ENCODE results near the gene SIDT1.

Gene SIDT1

DNA sequence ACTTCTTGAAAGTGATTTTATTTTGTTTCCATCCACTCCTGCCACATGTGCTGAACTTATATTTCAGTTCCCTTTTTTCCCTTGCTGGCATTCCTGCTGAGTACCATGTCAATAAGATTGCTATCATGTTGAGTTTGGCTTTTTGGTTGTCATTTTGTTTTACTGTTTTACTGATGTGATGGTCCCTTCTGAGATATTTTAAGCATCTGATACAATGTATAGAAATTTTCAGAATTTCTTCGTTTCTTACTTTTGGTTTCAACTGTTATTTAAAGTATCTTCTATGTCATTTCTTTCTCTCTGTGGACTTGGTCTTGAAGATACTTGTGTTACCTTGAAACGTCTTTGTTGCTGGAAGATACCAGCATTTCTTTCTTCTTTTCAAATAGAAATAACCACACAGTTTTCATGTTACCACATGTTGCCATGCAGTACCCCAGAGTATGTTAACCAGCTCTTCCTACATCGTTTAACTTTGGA, 14.1 kb downstream of the SIDT1 start:
- no peak for DNase-seq (ENCODE audit: low read depth)

DNA sequence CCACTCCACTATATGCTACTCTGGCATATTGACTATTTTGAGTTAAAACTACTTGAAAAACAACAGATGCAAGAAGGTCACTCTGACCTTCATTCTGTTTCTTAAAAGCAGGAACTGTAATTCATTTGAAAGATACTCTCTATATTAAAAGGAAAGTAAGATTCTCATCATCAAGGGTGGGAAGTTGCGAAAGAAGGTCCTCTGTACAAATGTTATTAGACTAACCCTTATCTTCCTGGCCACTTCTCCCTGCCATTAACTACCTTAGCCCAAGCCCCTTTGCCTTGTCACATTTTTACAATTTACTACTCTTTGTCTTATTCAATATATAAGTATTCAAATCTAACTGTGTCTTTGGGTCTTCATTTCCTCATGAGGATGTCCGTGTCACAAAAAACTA, 16.1 kb downstream of the SIDT1 start:
- DNase-seq (ENCODE audit: low read depth): no peak

- DNase-seq (ENCODE audit: low read depth): no peak
Measured at GRCh38 chr3:113551820-113552219, 19.5 kb downstream of the SIDT1 start.

DNA sequence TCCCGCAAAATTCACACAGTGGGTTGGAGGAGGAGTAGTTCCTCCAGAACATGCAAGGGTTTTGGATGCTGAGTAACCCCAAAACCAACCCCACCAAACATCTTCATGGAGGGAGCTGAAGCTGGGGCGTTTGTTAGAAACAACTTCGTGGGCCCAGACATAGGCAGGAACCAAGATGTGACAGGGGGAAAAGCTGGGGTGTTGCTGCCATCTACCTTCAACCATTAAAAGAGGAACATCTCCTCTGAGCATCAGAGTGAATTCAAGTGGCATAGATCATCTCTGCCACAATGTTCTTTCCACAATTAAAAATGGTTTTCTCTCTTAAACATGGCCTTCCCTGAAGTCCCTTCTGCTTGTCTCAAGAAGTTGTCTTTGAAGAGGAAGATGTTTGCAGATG, 20.5 kb downstream of the SIDT1 start:
- DNase-seq (ENCODE audit: low read depth): no peak

DNA sequence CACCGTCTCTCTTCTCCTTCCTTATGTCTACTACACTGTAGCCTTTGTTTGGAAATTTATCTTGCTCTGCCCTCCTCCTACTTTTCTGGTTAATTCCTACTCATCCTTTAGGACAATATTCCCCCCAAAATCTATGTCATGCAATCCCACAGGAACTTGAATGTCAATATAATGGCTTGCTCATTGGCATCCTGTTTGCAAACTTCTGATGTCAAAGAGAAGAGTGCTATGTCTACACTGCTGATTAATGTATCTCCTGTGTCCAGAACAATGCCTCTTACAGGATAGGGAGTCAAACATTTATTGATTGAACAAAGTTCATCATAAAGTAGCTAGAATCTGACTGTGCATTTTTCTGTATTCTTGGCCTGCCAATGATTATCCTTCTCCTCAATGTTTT, 22.8 kb downstream of the SIDT1 start:
- DNase-seq (ENCODE audit: low read depth): no peak

GRCh38 chr3:113556316-113556945, 24.1 kb downstream of the SIDT1 start:
- DNase-seq (ENCODE audit: low read depth): no peak

DNA sequence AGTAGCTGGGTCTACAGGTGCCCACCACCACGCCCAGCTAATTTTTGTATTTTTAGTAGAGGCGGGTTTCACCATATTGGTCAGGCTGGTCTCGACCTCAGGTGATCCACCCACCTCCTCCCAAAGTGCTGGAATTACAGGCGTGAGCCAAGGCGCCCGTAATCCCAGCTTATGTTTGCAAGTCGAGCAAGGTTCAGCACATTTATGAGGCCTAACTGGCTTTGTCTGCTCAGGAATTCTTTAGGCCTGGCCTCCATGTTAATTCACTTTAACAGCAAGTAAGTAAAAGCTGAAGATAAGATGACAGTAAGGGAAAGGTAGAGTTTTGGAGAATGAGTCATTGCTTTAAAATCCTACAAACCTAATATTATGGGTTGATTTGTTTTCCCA, 24.6 kb downstream of the SIDT1 start:
- DNase-seq (ENCODE audit: low read depth): peak; percentile 3

- DNase-seq (ENCODE audit: low read depth): peak; percentile 48
Measured at GRCh38 chr3:113557374-113557773, 25.0 kb downstream of the SIDT1 start.

GRCh38 chr3:113559009-113559408, 26.7 kb downstream of the SIDT1 start:
- DNase-seq (ENCODE audit: low read depth): no peak

- no peak for DNase-seq (ENCODE audit: low read depth)
Measured at GRCh38 chr3:113560271-113560670, 27.9 kb downstream of the SIDT1 start.

DNA sequence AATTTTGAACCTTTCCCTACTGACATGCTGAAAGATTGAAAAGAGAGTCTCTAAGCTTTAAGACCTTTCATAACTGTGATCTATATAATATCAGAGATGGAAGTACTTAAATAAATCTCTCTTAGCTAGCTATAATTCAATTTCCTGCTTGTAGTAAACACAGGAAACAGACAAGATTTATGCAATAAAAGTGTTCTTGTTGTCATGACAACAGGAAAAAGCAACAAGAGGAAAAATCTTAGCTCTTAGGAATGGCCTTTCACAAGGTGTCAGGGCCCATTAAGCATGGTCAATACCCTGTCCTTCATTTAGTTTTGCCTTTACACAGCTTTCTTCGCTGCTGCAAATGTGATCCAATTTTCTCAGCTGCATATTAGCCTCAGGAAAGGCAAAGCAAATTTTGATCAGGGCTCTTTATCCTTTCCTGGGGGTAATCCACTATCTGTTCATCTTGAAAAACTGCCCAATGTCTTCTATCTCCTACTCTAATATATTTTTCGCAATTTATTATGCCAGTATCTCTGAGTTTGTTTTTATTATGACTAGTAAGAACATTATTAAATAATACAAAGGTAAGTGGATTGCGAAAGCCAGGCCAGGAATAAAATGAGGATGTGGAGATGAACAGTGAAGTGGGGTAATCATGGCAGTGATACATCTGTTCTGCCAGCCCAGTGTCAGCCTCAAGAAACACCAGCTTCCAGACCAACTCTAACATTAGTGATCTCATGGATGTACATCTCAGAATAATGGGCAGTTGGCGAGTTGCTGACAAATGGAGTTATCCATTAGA, 28.7 kb downstream of the SIDT1 start:
- no peak for DNase-seq (ENCODE audit: low read depth)

GRCh38 chr3:113565555-113565954, 33.2 kb downstream of the SIDT1 start:
- no peak for DNase-seq (ENCODE audit: low read depth)

DNA sequence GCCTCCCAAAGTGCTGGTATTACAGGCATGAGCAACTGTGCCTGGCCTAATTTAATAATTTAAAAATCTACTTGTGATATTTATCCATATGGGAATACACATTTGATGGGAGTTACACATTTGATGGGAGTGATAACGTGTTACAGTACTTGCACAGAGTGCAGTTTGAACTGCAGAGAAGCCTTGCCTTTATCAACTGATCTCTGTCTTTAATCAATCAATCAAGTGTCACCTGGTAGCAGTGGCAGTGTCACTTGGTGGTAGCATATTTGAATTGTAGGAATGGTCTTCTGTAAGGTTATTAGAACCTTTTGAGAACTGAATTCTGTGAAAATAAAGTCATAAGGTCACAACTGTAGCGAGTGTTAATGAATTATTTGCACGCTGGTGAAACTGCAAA, 37.8 kb downstream of the SIDT1 start:
- DNase-seq (ENCODE audit: low read depth): no peak

- DNase-seq (ENCODE audit: low read depth): no peak
Measured at GRCh38 chr3:113571360-113571759, 39.0 kb downstream of the SIDT1 start.

DNA sequence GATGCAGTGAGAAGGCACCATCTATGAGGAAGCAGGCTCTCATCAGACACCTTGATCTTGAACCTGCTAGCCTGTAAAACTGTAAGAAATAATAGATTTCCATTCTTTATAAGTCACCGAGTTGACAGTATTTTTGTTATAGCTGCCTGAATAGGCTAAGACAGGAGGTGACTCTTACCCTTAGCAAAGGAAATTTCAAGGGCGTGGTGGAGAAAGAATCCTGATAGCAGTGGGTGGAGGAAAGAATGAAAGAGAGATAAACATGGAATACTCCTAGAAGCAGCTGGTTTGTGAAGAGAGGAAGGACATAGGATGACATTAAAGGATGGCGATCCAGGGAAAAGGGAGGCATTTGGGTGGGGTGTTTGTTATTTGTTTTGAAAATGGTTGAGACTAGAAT, 41.4 kb downstream of the SIDT1 start:
- DNase-seq (ENCODE audit: low read depth): no peak

- DNase-seq (ENCODE audit: low read depth): no peak
Measured at GRCh38 chr3:113574213-113574612, 41.9 kb downstream of the SIDT1 start.

DNA sequence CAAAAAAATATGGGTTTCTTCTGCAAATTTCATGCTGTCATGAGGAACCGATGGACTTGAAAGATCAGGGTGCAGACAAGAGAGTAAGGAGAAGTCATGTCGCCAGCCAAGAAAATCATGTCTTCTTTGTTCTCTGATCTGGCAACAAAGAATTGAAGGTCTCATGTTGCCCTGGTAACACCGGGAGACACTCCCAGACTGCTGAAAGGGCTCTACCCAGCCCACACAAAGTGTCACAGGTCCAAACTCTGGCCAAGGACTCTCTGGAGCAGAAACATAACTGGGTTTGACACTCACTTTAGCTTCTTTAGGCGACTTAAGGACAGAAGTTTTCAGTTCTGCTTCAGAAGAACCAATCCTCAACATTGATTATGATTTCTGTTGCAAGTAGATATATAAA, 42.9 kb downstream of the SIDT1 start:
- DNase-seq (ENCODE audit: low read depth): no peak

- no peak for DNase-seq (ENCODE audit: low read depth)
Measured at GRCh38 chr3:113585228-113585627, 52.9 kb downstream of the SIDT1 start.

- no peak for DNase-seq (ENCODE audit: low read depth)
Measured at GRCh38 chr3:113585720-113586119, 53.4 kb downstream of the SIDT1 start.

DNA sequence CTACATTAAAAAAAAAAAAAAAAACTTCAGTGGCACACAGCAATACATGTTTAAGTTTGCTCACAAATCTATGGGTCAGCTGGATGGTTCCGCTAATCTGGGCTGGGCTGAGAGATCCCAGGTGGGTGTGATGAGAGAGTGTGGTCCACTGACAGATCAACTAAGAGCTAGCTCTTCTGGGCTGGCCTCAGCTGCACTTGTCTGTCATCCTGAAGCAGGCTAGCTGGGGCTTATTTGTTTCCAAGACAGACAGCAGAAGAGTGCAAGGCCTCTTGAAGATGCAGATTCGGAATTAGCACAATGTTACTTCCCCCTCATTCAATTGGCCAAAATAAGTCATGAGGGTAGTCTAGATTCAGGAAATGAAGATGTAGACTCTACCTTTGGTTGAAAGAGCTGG, 56.5 kb downstream of the SIDT1 start:
- no peak for DNase-seq (ENCODE audit: low read depth)

DNA sequence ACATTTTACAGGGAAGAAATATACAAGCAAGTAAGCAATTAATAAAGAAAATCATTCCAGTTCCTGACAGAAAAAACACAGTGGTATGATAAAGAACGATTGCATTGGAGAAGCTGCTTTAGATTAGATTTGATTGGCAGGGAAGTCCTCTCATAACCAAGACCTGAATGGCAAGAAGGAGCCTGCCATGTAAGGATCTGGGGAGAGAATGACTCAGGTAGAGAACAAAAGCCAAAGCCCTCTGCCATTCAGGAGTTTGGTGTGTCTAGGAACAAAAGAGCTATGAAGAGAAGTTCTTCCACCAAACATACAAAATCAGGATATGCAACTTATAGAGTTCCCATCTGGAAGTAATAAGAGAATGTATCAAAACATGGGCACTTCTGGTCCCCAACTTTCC, 57.6 kb downstream of the SIDT1 start:
- DNase-seq (ENCODE audit: low read depth): no peak

DNA sequence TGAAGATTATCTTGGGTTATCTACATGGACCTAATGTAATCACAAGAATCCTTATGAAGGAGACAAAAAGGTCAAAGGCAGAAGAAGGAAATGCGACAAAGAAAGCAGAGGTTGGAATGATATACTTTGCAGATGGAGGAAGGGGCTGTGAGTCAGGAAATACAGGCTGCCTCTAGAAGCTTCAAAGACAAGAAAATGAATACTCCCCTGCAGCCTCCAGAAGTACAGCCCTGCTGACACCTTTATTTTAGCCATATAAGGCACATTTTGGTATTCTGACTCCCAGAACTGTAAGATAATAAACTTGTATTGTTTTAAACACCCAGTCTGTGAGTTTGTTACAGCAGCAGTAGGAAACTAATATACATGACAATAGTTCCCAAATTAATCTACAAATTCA, 58.6 kb downstream of the SIDT1 start:
- no peak for DNase-seq (ENCODE audit: low read depth)

GRCh38 chr3:113594066-113594465, 61.7 kb downstream of the SIDT1 start:
- DNase-seq (ENCODE audit: low read depth): no peak
